NT2/D1 (cell line): ENCODE results near the gene CTSD.

Source experiments
- SUZ12 ChIP-seq: IDR thresholded peaks from 2 replicates; pipeline ENCODE4 v1.6.1; 2011; ENCODE audit not compliant: insufficient read length, insufficient read depth; ENCODE audit errors: extremely low read depth
- YY1 ChIP-seq: IDR thresholded peaks from 2 replicates; pipeline ENCODE4 v1.6.1; 2011; ENCODE audit not compliant: insufficient read length, insufficient read depth
- ZNF274 ChIP-seq: IDR thresholded peaks from 2 replicates; pipeline ENCODE4 v1.6.1; 2011; ENCODE audit warnings: mild to moderate bottlenecking, low read depth, low read length

- TF ChIP-seq YY1 (no peak), ZNF274 (no peak), SUZ12 (no peak)
Observed at GRCh38 chr11:1771700-1772099, 8.0 kb upstream of the CTSD start.
